ENCODE measurements around the gene RGS9.

DNA sequence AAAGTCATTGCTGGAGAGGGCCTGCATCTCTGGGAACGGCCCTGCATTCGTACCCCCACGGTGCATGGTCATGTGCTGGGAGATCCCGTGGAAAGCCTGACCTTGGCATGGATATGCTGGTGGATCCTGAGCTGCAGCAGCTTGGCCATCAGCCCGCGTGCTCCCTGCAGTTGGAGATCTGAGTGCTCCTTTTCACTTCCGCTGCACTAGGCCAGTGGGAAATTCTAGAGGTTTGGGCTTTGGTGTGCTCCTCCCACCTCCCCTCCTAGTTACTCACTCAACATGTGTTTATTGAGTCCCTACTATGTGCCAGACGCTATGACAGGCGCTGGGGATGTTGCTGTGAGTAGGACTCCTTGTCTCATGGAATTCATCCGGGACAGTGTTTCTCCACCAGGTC lies 91.1 kb downstream of the RGS9 start:
- no peak for TF ChIP-seq EZH2 (IDR thresholded peaks at IDR 0.05; ENCODE audit: borderline replicate concordance, low read depth, low read length, poor library complexity, severe bottlenecking)
- TF ChIP-seq, protein P1, sequence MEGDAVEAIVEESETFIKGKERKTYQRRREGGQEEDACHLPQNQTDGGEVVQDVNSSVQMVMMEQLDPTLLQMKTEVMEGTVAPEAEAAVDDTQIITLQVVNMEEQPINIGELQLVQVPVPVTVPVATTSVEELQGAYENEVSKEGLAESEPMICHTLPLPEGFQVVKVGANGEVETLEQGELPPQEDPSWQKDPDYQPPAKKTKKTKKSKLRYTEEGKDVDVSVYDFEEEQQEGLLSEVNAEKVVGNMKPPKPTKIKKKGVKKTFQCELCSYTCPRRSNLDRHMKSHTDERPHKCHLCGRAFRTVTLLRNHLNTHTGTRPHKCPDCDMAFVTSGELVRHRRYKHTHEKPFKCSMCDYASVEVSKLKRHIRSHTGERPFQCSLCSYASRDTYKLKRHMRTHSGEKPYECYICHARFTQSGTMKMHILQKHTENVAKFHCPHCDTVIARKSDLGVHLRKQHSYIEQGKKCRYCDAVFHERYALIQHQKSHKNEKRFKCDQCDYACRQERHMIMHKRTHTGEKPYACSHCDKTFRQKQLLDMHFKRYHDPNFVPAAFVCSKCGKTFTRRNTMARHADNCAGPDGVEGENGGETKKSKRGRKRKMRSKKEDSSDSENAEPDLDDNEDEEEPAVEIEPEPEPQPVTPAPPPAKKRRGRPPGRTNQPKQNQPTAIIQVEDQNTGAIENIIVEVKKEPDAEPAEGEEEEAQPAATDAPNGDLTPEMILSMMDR (conservative IDR thresholded peaks at IDR 0.05; ENCODE audit: low read depth, low read length) = no peak
